Adrenal gland (tissue), 5 donors: ENCODE results near the gene LNPEP.

ENCODE experiments used
- CTCF ChIP-seq, 6 experiments: fragments of 450-650 bp in 4 of 6; fragments of 200-600 bp in 2 of 6; sonication (generic) in 1 of 6; IDR thresholded peaks; 1 replicate in 5 of 6; 2 replicates in 1 of 6; pipeline versions ENCODE4 v1.5.1 to v1.8.0; 2016 to 2021; ENCODE audit warnings: antibody characterized with exemption in 6 of 6, mild to moderate bottlenecking in 2 of 6, moderate library complexity in 1 of 6
- POLR2A ChIP-seq, 2 donors: fragments of 450-650 bp; IDR thresholded peaks; one replicate each; pipeline ENCODE4 v1.6.1; 2017; ENCODE audit warnings: antibody characterized with exemption in 2 of 2, mild to moderate bottlenecking in 2 of 2, moderate library complexity in 1 of 2
- donor health status: DM: no; HTN: no; CAD: no.

GRCh38 chr5:96994493-96994892 lies 58.6 kb downstream of the LNPEP start:
- no peak for TF ChIP-seq POLR2A (IDR thresholded peaks at IDR 0.05)
- no peak for TF ChIP-seq CTCF (IDR thresholded peaks at IDR 0.05)
